Measurements from ENCODE around the gene ADGRF5. TPM values are rescaled to one million over a fixed set of nuclear protein-coding genes. Genes with fewer than 3 reads are reported as not detected.
"Not testable (repeated sequence)": the region's sequence is repeated elsewhere in the genome, so short reads cannot be mapped to it uniquely, and the experiment has no call there.

ADGRF5 gene
- total and polyA plus RNA-seq, 2 experiments from 2014 or later = 0.70 to 2.0 TPM

DNA sequence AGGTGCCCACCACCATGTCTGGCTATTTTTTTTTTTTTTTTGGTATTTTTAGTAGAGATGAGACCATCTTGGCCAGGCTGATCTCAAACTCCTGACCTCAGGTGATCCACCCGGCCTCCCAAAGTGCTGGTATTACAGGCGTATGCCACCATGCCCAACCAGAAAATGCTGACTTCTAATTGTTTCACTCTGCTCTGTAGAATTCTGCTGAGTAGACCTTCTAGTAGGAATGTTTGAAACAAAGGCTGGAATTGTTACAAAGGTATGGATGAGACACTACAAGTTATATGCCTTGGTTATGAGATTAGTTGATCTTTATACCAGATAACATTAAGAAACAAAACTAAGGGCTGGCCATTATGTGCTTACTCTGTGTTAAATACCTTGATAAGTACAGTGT lies 83.7 kb downstream of the ADGRF5 start:
- H3K27ac ChIP-seq = no peak overlapping the region
- H3K4me1 ChIP-seq (ENCODE audit: insufficient read depth) = no peaks in the 10 kb centered on the region
- no peak overlapping the region for H3K4me2 ChIP-seq
- no peaks in the 10 kb centered on the region for H3K9me2 ChIP-seq (replicated peaks; ENCODE audit: insufficient read depth)
- 100% methylated on average over 2 of the region's 2 CpGs for WGBS (ENCODE audit: low lambda C conversion rate, missing lambda C conversion rate)
- H3K36me3 ChIP-seq (replicated peaks; ENCODE audit: insufficient read depth, low read depth) = no peaks in the 10 kb centered on the region
- H3K27me3 ChIP-seq = no peaks in the 10 kb centered on the region
- H4K20me1 ChIP-seq (ENCODE audit: insufficient read depth, poor library complexity, severe bottlenecking) = no peaks in the 10 kb centered on the region
- TF ChIP-seq, protein P1, sequence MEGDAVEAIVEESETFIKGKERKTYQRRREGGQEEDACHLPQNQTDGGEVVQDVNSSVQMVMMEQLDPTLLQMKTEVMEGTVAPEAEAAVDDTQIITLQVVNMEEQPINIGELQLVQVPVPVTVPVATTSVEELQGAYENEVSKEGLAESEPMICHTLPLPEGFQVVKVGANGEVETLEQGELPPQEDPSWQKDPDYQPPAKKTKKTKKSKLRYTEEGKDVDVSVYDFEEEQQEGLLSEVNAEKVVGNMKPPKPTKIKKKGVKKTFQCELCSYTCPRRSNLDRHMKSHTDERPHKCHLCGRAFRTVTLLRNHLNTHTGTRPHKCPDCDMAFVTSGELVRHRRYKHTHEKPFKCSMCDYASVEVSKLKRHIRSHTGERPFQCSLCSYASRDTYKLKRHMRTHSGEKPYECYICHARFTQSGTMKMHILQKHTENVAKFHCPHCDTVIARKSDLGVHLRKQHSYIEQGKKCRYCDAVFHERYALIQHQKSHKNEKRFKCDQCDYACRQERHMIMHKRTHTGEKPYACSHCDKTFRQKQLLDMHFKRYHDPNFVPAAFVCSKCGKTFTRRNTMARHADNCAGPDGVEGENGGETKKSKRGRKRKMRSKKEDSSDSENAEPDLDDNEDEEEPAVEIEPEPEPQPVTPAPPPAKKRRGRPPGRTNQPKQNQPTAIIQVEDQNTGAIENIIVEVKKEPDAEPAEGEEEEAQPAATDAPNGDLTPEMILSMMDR (IDR thresholded peaks at IDR 0.05; ENCODE audit: poor library complexity) = no peak
- no peak for TF ChIP-seq EZH2 (IDR thresholded peaks at IDR 0.05; ENCODE audit: borderline replicate concordance)
- TF ChIP-seq EZH2phosphoT487 (IDR thresholded peaks at IDR 0.05; ENCODE audit: low read depth, severe bottlenecking, unreplicated experiment) = no peak
- H2AFZ ChIP-seq = no peak overlapping the region
- no peaks in the 10 kb centered on the region for H3K9me3 ChIP-seq (ENCODE audit: low read depth)
- no peaks in the 10 kb centered on the region for H3K79me2 ChIP-seq
- no peak overlapping the region for H3K4me3 ChIP-seq
- DNase-seq (ENCODE audit: low spot score) = no peak

DNA sequence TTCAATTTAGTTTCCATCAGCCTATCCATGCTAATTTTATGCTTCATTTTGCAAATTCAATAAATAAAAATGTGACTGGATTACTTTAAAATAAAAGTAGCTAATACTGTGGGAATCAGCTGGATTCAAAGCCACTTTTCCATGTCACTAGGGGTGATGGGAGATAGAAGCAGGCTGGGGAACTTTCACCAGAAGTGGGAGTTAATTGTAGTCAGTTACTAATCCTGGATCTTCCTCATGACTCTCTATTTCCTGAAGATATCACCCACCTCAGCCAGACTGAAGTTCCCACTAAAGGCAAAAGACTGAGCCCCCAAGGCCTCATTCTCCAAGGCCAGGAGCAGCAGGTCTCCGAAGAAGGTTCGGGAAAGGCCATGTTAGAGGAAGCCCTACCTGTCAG lies 86.7 kb downstream of the ADGRF5 start:
- not testable (repeated sequence) for H3K4me2 ChIP-seq; H3K9me3 ChIP-seq (ENCODE audit: low read depth); H3K27ac ChIP-seq; H3K4me3 ChIP-seq; DNase-seq (ENCODE audit: low spot score); H3K36me3 ChIP-seq (replicated peaks; ENCODE audit: insufficient read depth, low read depth); H3K79me2 ChIP-seq; H4K20me1 ChIP-seq (ENCODE audit: insufficient read depth, poor library complexity, severe bottlenecking); H3K9me2 ChIP-seq (replicated peaks; ENCODE audit: insufficient read depth); H3K4me1 ChIP-seq (ENCODE audit: insufficient read depth); H2AFZ ChIP-seq; H3K27me3 ChIP-seq
- WGBS (ENCODE audit: low lambda C conversion rate, missing lambda C conversion rate) = 100% methylated on average over 2 of the region's 2 CpGs

DNA sequence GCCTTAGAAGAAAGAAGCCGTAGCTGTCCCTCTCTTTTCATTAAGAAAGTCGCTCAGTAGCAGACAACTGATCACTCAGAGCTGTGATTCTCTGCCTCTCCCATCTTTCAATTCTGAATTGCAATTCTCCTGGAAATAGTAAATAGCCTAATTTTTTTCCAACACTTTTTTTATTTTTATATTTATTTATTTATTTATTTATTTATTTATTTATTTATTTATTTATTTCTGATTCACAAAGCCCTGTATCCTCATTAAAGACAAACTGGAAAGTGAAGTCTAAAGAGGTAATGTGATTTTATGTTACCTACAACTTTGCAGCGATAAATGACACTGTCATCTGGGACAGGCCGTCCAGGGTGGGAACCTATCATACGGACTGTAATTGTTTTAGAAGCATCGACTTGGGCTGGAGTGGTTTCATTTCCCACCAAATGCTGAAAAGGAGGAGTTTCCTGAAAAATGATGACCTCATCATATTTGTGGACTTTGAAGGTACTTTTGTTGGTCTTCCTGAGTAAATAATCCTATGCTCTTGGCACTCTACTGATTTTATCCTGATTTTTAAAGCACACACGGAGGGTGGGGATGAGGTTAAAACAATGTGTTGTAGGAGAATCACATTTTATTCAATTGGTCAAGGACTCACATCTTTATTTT lies 87.4 kb downstream of the ADGRF5 start:
- not testable (repeated sequence) for H3K36me3 ChIP-seq (replicated peaks; ENCODE audit: insufficient read depth, low read depth); H3K4me2 ChIP-seq; H3K79me2 ChIP-seq; H3K9me3 ChIP-seq (ENCODE audit: low read depth); DNase-seq (ENCODE audit: low spot score); H3K27me3 ChIP-seq; H3K4me1 ChIP-seq (ENCODE audit: insufficient read depth); H3K27ac ChIP-seq; H3K4me3 ChIP-seq; H2AFZ ChIP-seq; H4K20me1 ChIP-seq (ENCODE audit: insufficient read depth, poor library complexity, severe bottlenecking); H3K9me2 ChIP-seq (replicated peaks; ENCODE audit: insufficient read depth)
- WGBS (ENCODE audit: low lambda C conversion rate, missing lambda C conversion rate) = 66% methylated on average over 7 of the region's 7 CpGs

DNA sequence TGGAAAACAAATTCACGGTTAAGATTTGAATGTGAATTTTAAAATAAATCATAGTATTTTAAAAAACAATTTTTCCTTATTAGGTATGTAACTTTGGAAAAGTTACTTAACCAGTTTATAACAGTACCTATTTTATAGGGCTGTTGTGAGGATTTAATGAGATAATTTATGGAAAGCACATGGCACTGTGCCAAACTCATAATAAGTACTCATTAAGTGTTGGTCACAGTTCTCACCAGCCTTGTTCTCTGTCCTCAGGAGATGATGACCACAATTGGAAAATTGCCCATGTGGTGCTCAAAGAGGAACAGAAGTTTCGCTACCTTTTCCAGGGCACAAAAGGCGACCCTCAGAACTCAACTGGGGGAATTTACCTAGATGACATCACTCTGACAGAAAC lies 88.9 kb downstream of the ADGRF5 start:
- Histone ChIP-seq H3K27ac (no peak overlapping the region), H3K9me2 (replicated peaks; ENCODE audit: insufficient read depth) (no peaks in the 10 kb centered on the region), H3K4me3 (no peak overlapping the region), H3K9me3 (ENCODE audit: low read depth) (no peaks in the 10 kb centered on the region), H3K27me3 (no peaks in the 10 kb centered on the region), H2AFZ (no peak overlapping the region), H3K36me3 (replicated peaks; ENCODE audit: insufficient read depth, low read depth) (no peaks in the 10 kb centered on the region), H3K4me2 (no peak overlapping the region), H3K79me2 (no peaks in the 10 kb centered on the region), H4K20me1 (ENCODE audit: insufficient read depth, poor library complexity, severe bottlenecking) (no peaks in the 10 kb centered on the region), H3K4me1 (ENCODE audit: insufficient read depth) (no peaks in the 10 kb centered on the region)
- DNase-seq (ENCODE audit: low spot score) = no peak
- 98% methylated on average over 3 of the region's 3 CpGs for WGBS (ENCODE audit: low lambda C conversion rate, missing lambda C conversion rate)
- TF ChIP-seq, protein P1 (IDR thresholded peaks at IDR 0.05; ENCODE audit: poor library complexity) = no peak
- TF ChIP-seq EZH2 (IDR thresholded peaks at IDR 0.05; ENCODE audit: borderline replicate concordance) (no peak), EZH2phosphoT487 (IDR thresholded peaks at IDR 0.05; ENCODE audit: low read depth, severe bottlenecking, unreplicated experiment) (no peak)

Measured in hepatocyte (in vitro differentiated cells).